H1 (cell line): Measurements from ENCODE around the gene LRRC74A. TPM values are rescaled to one million over a fixed set of nuclear protein-coding genes. Genes with fewer than 3 reads are reported as not detected.

Experiments
- CTCF ChIA-PET: fragments of 300-600 bp; sonication (Branson Sonifier 250); formaldehyde crosslinking; loops from one replicate; lab custom pipeline; 2021; ENCODE audit not compliant: partially characterized antibody; lab: Charles Lee
- POLR2A ChIA-PET: fragments of 300-600 bp; sonication (Branson Sonifier 250); formaldehyde crosslinking; loops from one replicate; lab custom pipeline; 2021; ENCODE audit warnings: inconsistent platforms; ENCODE audit not compliant: partially characterized antibody; lab: Charles Lee
- DNase-seq, 2 experiments: peaks; one replicate each; pipeline versions ENCODE4 v3.0.0 to v3.0.0-alpha.2; 2010 to 2022; ENCODE audit warnings: low spot score in 2 of 2, low read depth in 1 of 2, mixed read lengths in 1 of 2
- FAIRE-seq: peaks from 2 replicates; lab custom pipeline; 2011; peaks lifted over from hg19 to GRCh38; lab: Jason Lieb, UNC
- H2AFZ ChIP-seq: 2 replicates; pipeline ENCODE4 v1.8.1; 2012; ENCODE audit warnings: low read length, inconsistent platforms
- H2AK5ac ChIP-seq: 2 replicates; pipeline ENCODE4 v1.6.1; 2013; ENCODE audit warnings: low read depth, low read length
- H2BK120ac ChIP-seq: replicated peaks from 2 replicates; pipeline ENCODE3; 2013; ENCODE audit warnings: low read depth, low read length, inconsistent platforms
- H2BK12ac ChIP-seq: 2 replicates; pipeline ENCODE4 v1.6.1; 2013; ENCODE audit warnings: low read depth, low read length
- H2BK15ac ChIP-seq: 2 replicates; pipeline ENCODE4 v1.6.1; 2013; ENCODE audit warnings: low read length
- H2BK20ac ChIP-seq: 2 replicates; pipeline ENCODE4 v1.6.1; 2013; ENCODE audit warnings: low read length
- H2BK5ac ChIP-seq: 2 replicates; pipeline ENCODE4 v1.6.1; 2013; ENCODE audit warnings: low read depth, low read length
- H3K14ac ChIP-seq: 2 replicates; pipeline ENCODE4 v1.6.1; 2013; ENCODE audit warnings: inconsistent platforms; ENCODE audit not compliant: insufficient read length
- H3K18ac ChIP-seq: 2 replicates; pipeline ENCODE4 v1.6.1; 2013; ENCODE audit warnings: low read length; ENCODE audit errors: extremely low read depth
- H3K23ac ChIP-seq: 2 replicates; pipeline ENCODE4 v1.6.1; 2013; ENCODE audit warnings: inconsistent platforms; ENCODE audit not compliant: insufficient read length
- H3K23me2 ChIP-seq: 2 replicates; pipeline ENCODE4 v1.6.1; 2013; ENCODE audit warnings: low read depth, low read length
- H3K27ac ChIP-seq: 2 replicates; pipeline ENCODE4 v1.6.1; 2011; ENCODE audit warnings: low read depth, low read length, inconsistent platforms
- H3K27me3 ChIP-seq, 4 experiments: replicated peaks in 1 of 4; 1 replicate in 1 of 4; 2 replicates in 3 of 4; pipeline versions ENCODE4 v1.6.1 to v1.8.1; 2011 to 2013; ENCODE audit warnings: low read length in 3 of 4, mild to moderate bottlenecking in 3 of 4, inconsistent platforms in 2 of 4, mixed read lengths in 2 of 4, moderate library complexity in 1 of 4; ENCODE audit not compliant: control insufficient read depth in 3 of 4, insufficient read depth in 3 of 4; ENCODE audit errors: extremely low read depth in 1 of 4
- H3K36me3 ChIP-seq, 4 experiments: 2 replicates each; pipeline versions ENCODE4 v1.6.1 to v1.8.1; 2011 to 2013; ENCODE audit warnings: mild to moderate bottlenecking in 4 of 4, low read length in 3 of 4, moderate library complexity in 2 of 4, control low read depth in 1 of 4, inconsistent platforms in 1 of 4; ENCODE audit not compliant: insufficient read depth in 4 of 4, control insufficient read depth in 2 of 4
- H3K4ac ChIP-seq: replicated peaks from 2 replicates; pipeline ENCODE3; 2013; ENCODE audit warnings: low read length, low read depth, mixed read lengths, inconsistent platforms; ENCODE audit not compliant: insufficient read length
- H3K4me1 ChIP-seq, 4 experiments: replicated peaks in 1 of 4; 1 replicate in 1 of 4; 2 replicates in 3 of 4; pipeline versions ENCODE4 v1.6.1 to v1.8.1; 2011 to 2013; ENCODE audit warnings: low read length in 3 of 4, inconsistent platforms in 2 of 4, mixed read lengths in 1 of 4; ENCODE audit not compliant: insufficient read depth in 4 of 4, control insufficient read depth in 3 of 4
- H3K4me2 ChIP-seq, 2 experiments: 2 replicates each; pipeline versions ENCODE4 v1.6.1 to v1.8.1; 2011 to 2013; ENCODE audit warnings: low read depth in 2 of 2, low read length in 2 of 2, control low read depth in 1 of 2, inconsistent platforms in 1 of 2, mild to moderate bottlenecking in 1 of 2; ENCODE audit not compliant: insufficient read depth in 1 of 2
- H3K4me3 ChIP-seq, 4 experiments: fragments of 200-600, 300-600 bp in 1 of 4; sonication (generic), shearing (Covaris generic), sonication (Bioruptor Twin) in 1 of 4; 2 replicates each; pipeline versions ENCODE4 v1.5.1 to v1.8.1; 2011 to 2016; ENCODE audit warnings: low read length in 4 of 4, low read depth in 3 of 4, control low read depth in 2 of 4, inconsistent platforms in 2 of 4, mild to moderate bottlenecking in 2 of 4, mixed read lengths in 1 of 4, moderate library complexity in 1 of 4; ENCODE audit not compliant: insufficient read depth in 2 of 4; ENCODE audit errors: extremely low read depth in 1 of 4
- H3K56ac ChIP-seq: replicated peaks from 2 replicates; pipeline ENCODE3; 2013; ENCODE audit warnings: low read depth, mild to moderate bottlenecking, mixed read lengths, low read length, inconsistent platforms; ENCODE audit not compliant: insufficient read length
- H3K79me1 ChIP-seq: 2 replicates; pipeline ENCODE4 v1.6.1; 2013; ENCODE audit warnings: low read depth, low read length, control low read depth
- H3K79me2 ChIP-seq, 2 experiments: 2 replicates each; pipeline versions ENCODE4 v1.6.1 to v1.8.1; 2012 to 2013; ENCODE audit warnings: low read length in 2 of 2, mild to moderate bottlenecking in 2 of 2, inconsistent platforms in 1 of 2; ENCODE audit not compliant: insufficient read depth in 2 of 2, control insufficient read depth in 1 of 2
- H3K9ac ChIP-seq, 4 experiments: replicated peaks in 1 of 4; 1 replicate in 1 of 4; 2 replicates in 3 of 4; pipeline versions ENCODE4 v1.6.1 to v1.8.1; 2011 to 2013; ENCODE audit warnings: low read depth in 3 of 4, low read length in 3 of 4, control low read depth in 2 of 4, mild to moderate bottlenecking in 2 of 4, moderate library complexity in 2 of 4, inconsistent platforms in 1 of 4; ENCODE audit errors: extremely low read depth in 1 of 4
- H3K9me3 ChIP-seq, 2 experiments: 2 replicates each; pipeline versions ENCODE4 v1.6.1 to v1.8.1; 2012 to 2013; ENCODE audit warnings: mild to moderate bottlenecking in 2 of 2, moderate library complexity in 2 of 2, control low read depth in 1 of 2, inconsistent platforms in 1 of 2, low read depth in 1 of 2, low read length in 1 of 2, mixed read lengths in 1 of 2; ENCODE audit not compliant: insufficient read depth in 2 of 2
- H4K20me1 ChIP-seq, 2 experiments: replicated peaks in 1 of 2; 2 replicates each; pipeline versions ENCODE3 to v1.8.1; 2011 to 2013; ENCODE audit warnings: inconsistent platforms in 2 of 2, low read length in 2 of 2, mild to moderate bottlenecking in 1 of 2; ENCODE audit not compliant: insufficient read depth in 2 of 2, control insufficient read depth in 1 of 2
- H4K5ac ChIP-seq: 2 replicates; pipeline ENCODE4 v1.6.1; 2013; ENCODE audit warnings: low read length, low read depth, mixed read lengths, inconsistent platforms; ENCODE audit not compliant: insufficient read length
- H4K8ac ChIP-seq: 2 replicates; pipeline ENCODE4 v1.8.0; 2013; ENCODE audit warnings: mild to moderate bottlenecking, moderate library complexity, low read length, inconsistent platforms; ENCODE audit not compliant: insufficient read depth; ENCODE audit errors: extremely low read depth
- H4K91ac ChIP-seq: replicated peaks from 2 replicates; pipeline ENCODE3; 2013; ENCODE audit warnings: low read length, mixed read lengths, inconsistent platforms; ENCODE audit not compliant: insufficient read length
- CTCF ChIP-seq, 3 experiments: IDR thresholded peaks; 1 replicate in 2 of 3; 2 replicates in 1 of 3; pipeline versions ENCODE4 v1.5.1 to v1.6.1; 2011; ENCODE audit warnings: low read length in 3 of 3, mild to moderate bottlenecking in 3 of 3, inconsistent platforms in 2 of 3, low read depth in 1 of 3, moderate library complexity in 1 of 3; ENCODE audit not compliant: insufficient read depth in 1 of 3; ENCODE audit errors: control extremely low read depth in 1 of 3
- EP300 ChIP-seq, 2 experiments: IDR thresholded peaks; 1 replicate in 1 of 2; 2 replicates in 1 of 2; pipeline ENCODE4 v1.6.1; 2011 to 2012; ENCODE audit warnings: low read depth in 2 of 2, low read length in 2 of 2, mild to moderate bottlenecking in 2 of 2, borderline replicate concordance in 1 of 2, inconsistent platforms in 1 of 2, moderate library complexity in 1 of 2
- HDAC2 ChIP-seq, 2 experiments: fragments of 300-600 bp in 1 of 2; sonication (generic) in 1 of 2; IDR thresholded peaks; 2 replicates each; pipeline ENCODE4 v1.6.1; 2011 to 2012; ENCODE audit warnings: low read depth in 2 of 2, low read length in 2 of 2, mild to moderate bottlenecking in 2 of 2, moderate library complexity in 2 of 2, borderline replicate concordance in 1 of 2, inconsistent platforms in 1 of 2
- JUND ChIP-seq: IDR thresholded peaks from 2 replicates; pipeline ENCODE4 v1.6.1; 2011; ENCODE audit warnings: mild to moderate bottlenecking, improper control_type of control experiment, low read length
- POLR2A ChIP-seq, 2 experiments: IDR thresholded peaks; 1 replicate in 1 of 2; 2 replicates in 1 of 2; pipeline ENCODE4 v1.6.1; 2011; ENCODE audit warnings: low read depth in 2 of 2, low read length in 2 of 2, mild to moderate bottlenecking in 2 of 2; ENCODE audit errors: control extremely low read depth in 1 of 2
- POU5F1 ChIP-seq: IDR thresholded peaks from 2 replicates; pipeline ENCODE4 v1.6.1; 2011; ENCODE audit warnings: low read depth, mild to moderate bottlenecking, low read length, moderate library complexity
- SP1 ChIP-seq: IDR thresholded peaks from 2 replicates; pipeline ENCODE4 v1.6.1; 2011; ENCODE audit warnings: low read depth, low read length
- SUZ12 ChIP-seq: fragments of 200-600 bp; sonication (generic); IDR thresholded peaks from 2 replicates; pipeline ENCODE4 v1.6.1; 2012; ENCODE audit warnings: mild to moderate bottlenecking, inconsistent platforms, low read length, moderate library complexity, mixed read lengths
- TEAD4 ChIP-seq: IDR thresholded peaks from 2 replicates; pipeline ENCODE4 v1.6.1; 2012; ENCODE audit warnings: low read depth, low read length, inconsistent platforms, mixed read lengths
- YY1 ChIP-seq: IDR thresholded peaks from 2 replicates; pipeline ENCODE4 v1.6.1; 2011; ENCODE audit warnings: low read depth, mild to moderate bottlenecking, low read length
- WGBS, 2 experiments: shearing (Covaris generic) in 1 of 2; methylation state at CpG; one replicate each; pipeline versions ENCODE4 v1.1.6 to v1.1.7; 2013 to 2015; ENCODE audit warnings: low lambda C conversion rate in 2 of 2, mixed read lengths in 2 of 2, inconsistent platforms in 1 of 2, low coverage in 1 of 2, missing lambda C conversion rate in 1 of 2; ENCODE audit not compliant: insufficient replicate concordance in 2 of 2, insufficient coverage in 1 of 2, insufficient read length in 1 of 2; ENCODE audit errors: extremely low coverage in 1 of 2, missing lambda C conversion rate in 1 of 2; 5-methylcytosine and 5-hydroxymethylcytosine counted together
- polyA plus RNA-seq, 7 experiments: library from polyadenylated mRNA; depleted of rRNA in 3 of 7; stranded (reverse) in 5 of 7; unstranded in 2 of 7; fragments of >200 nt in 5 of 7; fragments of 200-250 nt in 2 of 7; gene quantifications; 1 replicate in 5 of 7; 2 replicates in 1 of 7; 4 replicates in 1 of 7; pipeline versions ENCODE4 v1.2.1 to v1.2.3, GENCODE V29; 2011 to 2013; ENCODE audit warnings: missing spikeins in 2 of 7, mixed read lengths in 2 of 7
- total RNA-seq: library from RNA; stranded (reverse); fragmentation: NEBNext Ultra II Directional; extraction: Animal tissue kit (Norgen Biotek cat#: 25700); gene quantifications from 2 replicates; pipeline ENCODE4 v1.2.1, GENCODE V29; 2021

Gene LRRC74A
- total and polyA plus RNA-seq, 2 of the 8 experiments (the other 6 are each of a cell fraction or from before 2014, with no cell fraction given), result not detected

DNA sequence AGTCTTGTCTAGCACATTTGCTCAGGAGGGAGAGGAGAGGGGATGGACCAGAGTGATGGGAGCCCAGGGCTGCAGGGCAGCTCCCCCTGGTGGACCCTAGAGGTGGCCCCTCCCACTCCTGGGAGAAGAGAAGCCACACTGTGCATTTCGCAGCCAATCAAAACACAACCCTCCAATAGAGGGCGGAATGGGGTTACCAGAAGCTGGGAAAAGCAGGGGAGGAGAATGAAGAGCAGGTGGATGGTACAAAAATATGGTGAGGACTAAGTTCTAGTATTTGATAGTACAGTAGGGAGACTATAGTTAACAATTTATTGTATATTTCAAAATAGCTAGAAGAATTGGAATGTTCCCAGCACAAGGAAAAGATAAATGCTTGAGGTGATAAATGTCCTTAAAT is 41.3 kb upstream of the LRRC74A start:
- H4K5ac ChIP-seq, result no peak overlapping the region
- no peak overlapping the region for H2AK5ac ChIP-seq
- CTCF ChIA-PET, result interaction anchor here (0.6 to 13.7 kb wide), 47 partner anchors 9 to 678 kb away, joined by 3 to 234 read pairs (median 5); partner anchors contain the start of gene VASH1
- H3K4me3 ChIP-seq, result no peak overlapping the region
- H3K18ac ChIP-seq, result no peak overlapping the region
- no peaks in the 10 kb centered on the region for H3K79me2 ChIP-seq
- no peak overlapping the region for H3K14ac ChIP-seq
- H2BK20ac ChIP-seq, result no peak overlapping the region
- no peak overlapping the region for H2BK120ac ChIP-seq
- no peak overlapping the region for H3K27ac ChIP-seq
- DNase-seq (peak; percentile 58 to 91), FAIRE-seq (peak; percentile 97)
- no peak overlapping the region for H3K4me2 ChIP-seq
- no peak overlapping the region for H3K23ac ChIP-seq
- H3K56ac ChIP-seq, result no peak overlapping the region
- no peak overlapping the region for H3K4ac ChIP-seq
- no peak overlapping the region for H2BK15ac ChIP-seq
- no peak overlapping the region for H4K8ac ChIP-seq
- H3K23me2 ChIP-seq, result no peaks in the 10 kb centered on the region
- no peak overlapping the region for H2BK5ac ChIP-seq
- H2BK12ac ChIP-seq, result no peak overlapping the region
- no peaks in the 10 kb centered on the region for H3K79me1 ChIP-seq
- POLR2A ChIA-PET, result interaction anchor here (0.9 to 2.9 kb wide), 6 partner anchors 8 to 27 kb away, joined by 3 to 8 read pairs (median 4); partner anchors contain the start of gene ANGEL1
- no peaks in the 10 kb centered on the region for H3K27me3 ChIP-seq
- H3K9me3 ChIP-seq, result no peaks in the 10 kb centered on the region
- 10% methylated on average over 2 of the region's 2 CpGs; no CpG with 5 or more reads in 1 of the 2 experiments for WGBS, 2 experiments
- H3K9ac ChIP-seq, result no peak overlapping the region
- peaks cover 2 to 4% of the 10 kb centered on the region in 2 experiments for H4K20me1 ChIP-seq
- no peak overlapping the region for H4K91ac ChIP-seq
- peaks cover 6 to 21% (median 19%) of the 10 kb centered on the region in 4 experiments; a peak in 6 of 8 replicates for H3K36me3 ChIP-seq
- no peak overlapping the region for H2AFZ ChIP-seq
- no peaks in the 10 kb centered on the region for H3K4me1 ChIP-seq
- TF ChIP-seq EP300 (IDR thresholded peaks at IDR 0.05; ENCODE audit: borderline replicate concordance in 1 of 2, low read depth in 2 of 2, low read length in 2 of 2) (no peak), SUZ12 (no peak), POLR2A (IDR thresholded peaks at IDR 0.05; ENCODE audit: control extremely low read depth in 1 of 2, low read depth in 2 of 2, low read length in 2 of 2) (no peak), CTCF (IDR thresholded peaks at IDR 0.05; ENCODE audit: control extremely low read depth in 1 of 3, insufficient read depth in 1 of 3, low read depth in 1 of 3, low read length in 3 of 3) (peak; percentile 94 to 99 (median 98)), TEAD4 (no peak), POU5F1 (no peak), JUND (peak; percentile 35; the same call in 1 of the 2 replicates), YY1 (0 out of 2 replicates have a peak, but pooled peaks have one; percentile 22), HDAC2 (IDR thresholded peaks at IDR 0.05; ENCODE audit: borderline replicate concordance in 1 of 2, low read depth in 2 of 2, low read length in 2 of 2) (peak in 1 of 2 experiments; percentile 66; a peak in 1 of 4 replicates), SP1 (peak; percentile 88)
